Effector CD8-positive, alpha-beta T cell (primary cell): ENCODE data around the gene DPF3.
A peak's percentile ranks its signal among the peaks of the same experiment; 100 is the strongest.

Source experiments
- DNase-seq: peaks from one replicate; lab custom pipeline; 2025; lab: John Stamatoyannopoulos, UW
- total RNA-seq, 4 experiments: gene quantifications; one replicate each; lab custom pipeline; 2026; lab: John Stamatoyannopoulos, UW

DPF3 gene
- total RNA-seq: 0.35 to 1.7 (median 1.3) reads per million in 4 experiments

- DNase-seq: peak; percentile 88
These were observed at the start of gene DPF3 for GRCh38 chr14:72893636-72894322. DPF3 (minus strand) TSS chr14:72894101; CDS start chr14:72894088, 13 bp downstream.

DNA sequence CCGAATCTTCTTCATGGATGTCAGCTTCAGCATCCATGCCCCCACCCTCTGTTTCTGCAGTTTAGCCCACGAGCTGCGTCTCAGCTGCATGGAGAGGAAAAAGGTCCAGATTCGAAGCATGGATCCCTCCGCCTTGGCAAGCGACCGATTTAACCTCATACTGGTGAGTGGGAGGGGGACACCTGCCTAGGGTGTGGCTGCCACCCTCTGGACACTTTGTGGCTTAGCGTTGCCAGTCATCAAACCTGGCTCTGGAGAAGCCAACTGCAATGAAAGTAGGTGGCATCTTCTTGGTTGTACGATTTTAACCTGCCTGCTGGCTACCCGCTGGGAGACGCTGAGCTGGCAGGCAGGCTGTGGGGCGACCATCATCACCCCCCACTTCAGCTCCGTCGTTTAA is 49.0 kb upstream of the DPF3 start:
- no peak for DNase-seq

GRCh38 chr14:72941286-72941985 is 47.5 kb upstream of the DPF3 start:
- DNase-seq: no peak

- DNase-seq: no peak
These were observed 45.7 kb upstream of the DPF3 start for GRCh38 chr14:72939630-72940029.

DNA sequence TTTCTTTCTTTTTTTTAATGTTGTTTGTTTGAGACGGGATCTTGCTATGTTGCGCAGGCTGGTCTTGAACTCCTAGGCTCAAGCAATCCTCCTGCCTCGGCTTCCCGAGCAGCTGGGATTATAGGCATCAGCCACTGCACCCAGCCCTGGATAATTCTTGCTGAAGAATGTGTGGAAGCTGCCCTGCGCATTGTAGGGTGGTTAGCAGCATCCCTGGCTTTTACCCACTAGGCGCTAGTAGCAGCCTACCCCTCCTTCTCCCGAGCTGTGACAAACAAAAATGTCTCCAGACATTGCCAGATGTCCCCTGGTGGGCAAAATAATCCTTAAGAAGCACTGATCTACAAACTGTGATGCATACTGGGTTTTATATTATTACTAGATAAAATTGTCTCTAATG is 39.0 kb upstream of the DPF3 start:
- no peak for DNase-seq

- DNase-seq: no peak
These were observed 35.6 kb upstream of the DPF3 start for GRCh38 chr14:72929316-72930080.

- no peak for DNase-seq
These were observed 35.0 kb upstream of the DPF3 start for GRCh38 chr14:72928872-72929271.

- DNase-seq: peak; percentile 90
These were observed 32.6 kb upstream of the DPF3 start, which contains the start of gene DCAF4 for GRCh38 chr14:72926292-72927028. DCAF4 (plus strand) TSS chr14:72926464; CDS start chr14:72937979, 11,515 bp downstream.

DNA sequence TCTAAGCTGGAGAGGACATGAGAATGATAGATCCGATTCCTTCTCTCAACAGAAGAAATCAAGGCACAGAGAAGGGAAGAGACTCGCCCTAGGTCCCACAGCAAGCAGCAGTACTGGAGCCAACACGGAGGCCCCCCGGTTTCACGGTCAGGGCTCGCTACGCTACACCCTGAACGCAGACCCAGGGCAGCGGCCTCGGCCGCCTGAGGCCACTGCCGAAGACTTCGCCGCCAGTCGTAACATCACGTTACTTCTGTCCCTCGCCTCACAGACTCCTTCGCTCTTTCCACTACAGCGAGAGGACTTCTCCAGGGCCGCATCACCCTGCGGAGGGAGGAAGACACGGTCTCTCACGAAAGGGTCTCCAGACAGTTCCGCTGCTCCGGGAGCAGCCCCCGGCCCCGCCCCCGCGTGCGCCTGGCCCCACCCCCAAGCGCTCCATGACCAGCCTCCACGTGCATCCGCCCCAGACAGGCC is 32.0 kb upstream of the DPF3 start:
- DNase-seq: no peak

GRCh38 chr14:72925171-72925759 is 31.4 kb upstream of the DPF3 start:
- no peak for DNase-seq

- DNase-seq: no peak
These were observed 30.4 kb upstream of the DPF3 start for GRCh38 chr14:72924337-72924736.

DNA sequence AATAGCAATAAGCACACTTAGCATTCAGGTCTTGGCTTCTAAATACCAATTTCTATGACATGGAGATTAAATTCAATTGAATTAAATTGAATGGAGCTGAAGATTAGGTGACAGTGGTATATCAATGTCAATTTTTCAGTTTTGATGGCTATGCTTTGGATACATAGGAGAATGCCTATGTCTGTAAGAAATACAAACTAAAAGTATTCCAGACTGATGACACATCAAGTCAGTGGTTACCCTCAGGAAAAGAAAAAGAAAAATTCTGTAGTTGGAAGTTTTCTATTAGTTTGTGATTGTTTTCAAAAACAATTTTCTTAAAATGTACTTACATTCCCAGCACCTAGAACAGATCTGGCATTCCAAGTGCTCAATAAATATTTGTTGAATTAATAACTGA is 27.5 kb upstream of the DPF3 start:
- DNase-seq: no peak

- no peak for DNase-seq
These were observed 26.1 kb upstream of the DPF3 start for GRCh38 chr14:72920008-72920407.

DNA sequence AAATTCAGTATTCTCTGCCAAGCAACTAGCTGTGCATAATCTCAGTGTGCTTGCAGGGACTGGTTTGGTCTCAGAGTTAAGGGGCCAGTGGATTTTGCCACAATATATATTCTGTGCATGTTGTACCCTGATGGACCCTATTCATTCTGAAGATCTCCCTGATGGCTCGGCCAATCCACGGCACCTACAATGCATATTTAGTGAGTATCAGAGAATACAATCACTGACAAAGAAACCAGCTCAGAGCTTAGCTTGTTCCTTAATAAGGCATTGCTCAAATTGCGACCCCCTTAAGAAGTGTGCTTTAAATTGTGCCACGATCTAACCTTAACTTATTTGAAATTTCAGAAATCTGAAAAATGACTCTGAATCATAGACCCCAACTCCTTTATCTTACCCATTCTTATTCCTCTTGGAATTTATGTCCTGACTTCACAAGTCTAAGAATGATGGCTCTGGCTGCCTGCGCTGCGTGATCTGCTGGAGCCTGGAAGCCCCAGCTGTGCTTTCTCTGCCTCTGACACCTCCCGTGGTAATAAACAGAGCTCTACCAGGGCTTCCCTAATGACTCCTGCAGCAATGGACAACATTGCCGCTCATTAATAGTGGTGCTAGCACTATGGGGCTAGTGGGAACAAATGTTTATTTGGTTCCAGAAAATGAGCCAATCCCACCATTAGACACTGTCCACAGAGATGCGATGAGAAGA is 23.3 kb upstream of the DPF3 start:
- no peak for DNase-seq

DNA sequence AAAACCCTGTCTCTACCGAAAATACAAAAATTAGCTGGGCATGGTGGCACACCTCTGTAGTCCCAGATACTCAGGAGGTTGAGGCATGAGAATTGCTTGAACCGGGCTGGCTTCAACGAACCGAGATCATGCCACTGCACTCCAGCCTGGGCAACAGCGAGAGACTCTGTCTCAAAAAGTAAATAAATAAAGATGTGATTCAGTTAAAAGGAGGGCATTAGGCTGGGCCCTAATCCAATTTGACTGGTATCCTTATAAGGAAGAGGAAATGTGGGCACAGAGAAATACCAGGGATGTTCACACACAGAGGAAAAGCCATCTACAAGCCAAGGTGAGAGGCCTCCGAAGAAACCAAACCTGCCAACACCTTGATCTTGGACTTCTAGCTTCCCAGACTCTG is 22.3 kb upstream of the DPF3 start:
- no peak for DNase-seq

GRCh38 chr14:72913809-72914208 is 19.9 kb upstream of the DPF3 start:
- no peak for DNase-seq

DNA sequence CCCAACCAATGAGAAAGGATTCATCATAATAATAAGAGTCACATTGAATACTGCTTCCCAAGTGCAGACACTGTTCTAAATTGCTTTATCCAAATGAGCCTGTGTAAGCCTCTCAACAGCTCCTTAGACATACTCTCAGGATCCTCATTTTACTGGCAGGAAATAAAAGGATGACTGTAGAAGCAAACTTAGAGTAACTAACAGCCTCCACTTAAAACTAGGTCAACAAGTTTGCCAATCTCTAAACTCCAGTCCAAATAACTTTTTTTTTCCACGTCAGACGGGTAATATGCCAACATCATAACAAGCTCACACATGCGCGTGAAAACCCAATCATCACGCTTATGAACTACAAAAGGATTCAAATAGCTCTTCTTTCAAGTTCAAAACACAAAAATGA is 15.3 kb upstream of the DPF3 start:
- DNase-seq: no peak

- no peak for DNase-seq
These were observed 14.0 kb upstream of the DPF3 start for GRCh38 chr14:72907886-72908285.

GRCh38 chr14:72906879-72907278 is 13.0 kb upstream of the DPF3 start:
- DNase-seq: no peak

DNA sequence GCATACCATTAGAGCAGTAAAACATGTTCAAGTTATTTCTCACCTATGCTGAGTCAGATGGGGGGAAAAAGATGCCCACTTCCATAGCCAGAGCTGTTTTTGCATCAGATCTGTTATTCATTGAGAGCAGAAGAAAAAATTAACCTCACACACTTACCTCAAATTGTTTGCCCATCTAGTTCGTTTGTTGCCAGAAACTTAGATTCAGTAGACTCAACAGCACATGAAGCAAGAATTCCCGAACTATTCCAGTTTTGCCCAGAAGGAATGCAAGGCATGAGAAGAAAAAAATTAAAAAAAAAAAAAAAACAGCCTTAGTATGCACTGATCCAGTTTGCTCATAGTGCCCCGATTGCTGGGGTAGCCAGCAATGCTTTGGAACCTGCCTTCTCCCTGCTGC is 12.4 kb upstream of the DPF3 start:
- DNase-seq: no peak
